ENCODE results near the gene YY1. TPM values are rescaled to one million over a fixed set of nuclear protein-coding genes. Genes with fewer than 3 reads are reported as not detected.
A peak's percentile ranks its signal among the peaks of the same experiment; 100 is the strongest.

The YY1 gene
- polyA plus RNA-seq, 3 donors = 13.3 to 35.2 (median 15.7) TPM

- Mint-ChIP-seq H3K9me3 (no peaks in the 10 kb centered on the region), H3K36me3 (peaks cover 0 to 16% of the 10 kb centered on the region in 2 donors), H3K4me1 (peaks cover 54% of the 10 kb centered on the region), H3K27ac (peak overlapping the region in 4 of 7 donors; percentile 30 to 54 (median 38)), H3K4me3 (peak overlapping the region in 1 of 2 donors; percentile 16), H3K27me3 (ENCODE audit: low read depth in 3 of 3) (peaks cover 0 to 2% (median 0%) of the 10 kb centered on the region in 3 donors)
- no peak overlapping the region for H3K4me3 ChIP-seq (replicated peaks in 1 of 3; ENCODE audit: low read depth in 2 of 3, low read length in 3 of 3)
- no peak overlapping the region for H3K4me2 ChIP-seq (replicated peaks; ENCODE audit: extremely low read depth, low read length, poor library complexity, severe bottlenecking)
- peaks cover 100% of the 10 kb centered on the region for H3K79me2 ChIP-seq (ENCODE audit: insufficient read depth, low read length)
- peaks cover 14 to 18% of the 10 kb centered on the region in 2 donors for H3K4me1 ChIP-seq (ENCODE audit: control insufficient read depth in 1 of 2, insufficient read depth in 2 of 2, low read length in 2 of 2)
- TF ChIP-seq CTCF (IDR thresholded peaks at IDR 0.05) = no peak
- H3K9me3 ChIP-seq (replicated peaks in 1 of 2; ENCODE audit: control insufficient read depth in 1 of 2, insufficient read depth in 1 of 2, low read length in 2 of 2) = no peaks in the 10 kb centered on the region
- H2AFZ ChIP-seq (ENCODE audit: insufficient read depth, low read depth, low read length, poor library complexity, severe bottlenecking) = no peak overlapping the region
- no peak for DNase-seq
- H3K9ac ChIP-seq (ENCODE audit: insufficient read depth, low read length, poor library complexity, severe bottlenecking) = no peak overlapping the region
- no peaks in the 10 kb centered on the region for H3K36me3 ChIP-seq (replicated peaks in 1 of 2; ENCODE audit: control insufficient read depth in 1 of 2, insufficient read depth in 2 of 2, low read length in 2 of 2)
- H4K20me1 ChIP-seq (ENCODE audit: insufficient read depth, low read length) = peaks cover 100% of the 10 kb centered on the region
- WGBS (ENCODE audit: insufficient coverage) = 83% methylated on average over 1 of the region's 2 CpGs
- no peak overlapping the region for H3K27ac ChIP-seq (ENCODE audit: low read depth in 1 of 2, low read length in 2 of 2)
- H3K27me3 ChIP-seq (ENCODE audit: control insufficient read depth in 2 of 2, insufficient read depth in 2 of 2, low read length in 2 of 2) = no peaks in the 10 kb centered on the region
- intact Hi-C loops (cut with micrococcal nuclease) = no loop called here
Observed at GRCh38 chr14:100250732-100251465, 12.0 kb downstream of the YY1 start.

- no peaks in the 10 kb centered on the region for H3K27me3 ChIP-seq (ENCODE audit: control insufficient read depth in 2 of 2, insufficient read depth in 2 of 2, low read length in 2 of 2)
- peaks cover 0 to 13% of the 10 kb centered on the region in 2 donors for H3K36me3 Mint-ChIP-seq
- H3K4me1 ChIP-seq (ENCODE audit: control insufficient read depth in 1 of 2, insufficient read depth in 2 of 2, low read length in 2 of 2) = peaks cover 24 to 26% of the 10 kb centered on the region in 2 donors
- DNase-seq = no peak
- H3K4me1 Mint-ChIP-seq = peaks cover 54% of the 10 kb centered on the region
- H2AFZ ChIP-seq (ENCODE audit: insufficient read depth, low read depth, low read length, poor library complexity, severe bottlenecking) = no peak overlapping the region
- no peak overlapping the region for H3K4me3 Mint-ChIP-seq
- H3K9me3 Mint-ChIP-seq = peaks cover 0 to 3% (median 0%) of the 10 kb centered on the region in 7 donors
- H3K27ac Mint-ChIP-seq = peak overlapping the region in 2 of 7 donors; percentile 51 to 75
- H3K9ac ChIP-seq (ENCODE audit: insufficient read depth, low read length, poor library complexity, severe bottlenecking) = no peak overlapping the region
- no peaks in the 10 kb centered on the region for H3K36me3 ChIP-seq (replicated peaks in 1 of 2; ENCODE audit: control insufficient read depth in 1 of 2, insufficient read depth in 2 of 2, low read length in 2 of 2)
- H3K4me3 ChIP-seq (replicated peaks in 1 of 3; ENCODE audit: low read depth in 2 of 3, low read length in 3 of 3) = no peak overlapping the region
- no peak for TF ChIP-seq CTCF (IDR thresholded peaks at IDR 0.05)
- H4K20me1 ChIP-seq (ENCODE audit: insufficient read depth, low read length) = peaks cover 100% of the 10 kb centered on the region
- H3K9me3 ChIP-seq (replicated peaks in 1 of 2; ENCODE audit: control insufficient read depth in 1 of 2, insufficient read depth in 1 of 2, low read length in 2 of 2) = no peaks in the 10 kb centered on the region
- H3K27me3 Mint-ChIP-seq (ENCODE audit: low read depth in 3 of 3) = no peaks in the 10 kb centered on the region
- intact Hi-C loops (cut with micrococcal nuclease) = no loop called here
- no peak overlapping the region for H3K4me2 ChIP-seq (replicated peaks; ENCODE audit: extremely low read depth, low read length, poor library complexity, severe bottlenecking)
- H3K27ac ChIP-seq (ENCODE audit: low read depth in 1 of 2, low read length in 2 of 2) = no peak overlapping the region
- H3K79me2 ChIP-seq (ENCODE audit: insufficient read depth, low read length) = peaks cover 100% of the 10 kb centered on the region
Observed at GRCh38 chr14:100252684-100253083, 13.7 kb downstream of the YY1 start.

Measured in CD14-positive monocyte (primary cell).